Activated CD4-positive, alpha-beta T cell treated with anti-CD3 and anti-CD28 coated beads, Interleukin-10, Interleukin-2, amounts not matched to agents 100 ng/mL and 50 ng/mL, durations not matched to agents 16 hours and 8 hours (primary cell): Measurements from ENCODE around the gene GRIN2C.

Experiments
- DNase-seq: peaks from one replicate; pipeline ENCODE4 v3.0.0-alpha.2; 2020

Gene GRIN2C

GRCh38 chr17:74818291-74818938, 41.3 kb downstream of the GRIN2C start:
- no peak for DNase-seq

GRCh38 chr17:74816905-74817620, 42.6 kb downstream of the GRIN2C start:
- no peak for DNase-seq

DNA sequence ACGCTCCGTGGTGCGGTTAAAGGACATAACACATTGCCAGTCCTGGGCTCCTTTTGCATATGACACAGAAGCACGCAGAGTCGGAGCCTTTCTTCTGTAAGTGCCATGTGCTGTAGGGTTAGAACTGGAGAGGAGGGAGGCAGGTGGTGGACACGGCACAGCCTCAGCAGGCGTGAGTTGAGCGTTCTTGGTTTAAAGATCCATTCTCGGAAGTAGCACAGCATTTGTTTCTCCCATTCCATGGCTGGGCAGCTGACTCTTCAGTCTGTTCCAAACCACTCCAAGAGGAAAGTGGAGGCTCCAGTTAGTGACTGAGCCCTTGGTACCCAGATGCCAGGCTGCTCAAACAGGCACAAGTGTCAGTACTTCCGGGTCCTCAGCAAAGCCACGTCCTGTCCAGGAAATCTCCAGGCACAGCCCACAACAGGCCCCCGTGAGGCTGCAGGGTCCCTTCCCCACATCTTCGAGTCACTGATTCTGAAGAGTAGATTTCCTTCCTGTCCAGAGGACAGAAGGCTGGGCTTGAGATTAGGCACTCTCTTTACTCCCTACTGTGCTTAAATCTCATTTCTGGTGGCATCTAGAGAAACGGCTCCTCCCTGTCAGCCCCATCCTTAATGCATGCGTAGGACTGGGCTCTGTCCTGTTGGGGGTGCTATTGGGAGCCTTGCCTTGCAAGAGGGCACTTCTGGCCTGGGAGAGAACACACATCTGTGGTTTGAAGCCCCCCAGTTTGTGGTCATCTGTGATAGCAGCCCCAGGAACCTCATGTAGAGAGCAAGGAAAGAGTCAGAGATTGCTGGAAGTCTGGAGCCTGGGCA, 43.9 kb downstream of the GRIN2C start:
- no peak for DNase-seq

DNA sequence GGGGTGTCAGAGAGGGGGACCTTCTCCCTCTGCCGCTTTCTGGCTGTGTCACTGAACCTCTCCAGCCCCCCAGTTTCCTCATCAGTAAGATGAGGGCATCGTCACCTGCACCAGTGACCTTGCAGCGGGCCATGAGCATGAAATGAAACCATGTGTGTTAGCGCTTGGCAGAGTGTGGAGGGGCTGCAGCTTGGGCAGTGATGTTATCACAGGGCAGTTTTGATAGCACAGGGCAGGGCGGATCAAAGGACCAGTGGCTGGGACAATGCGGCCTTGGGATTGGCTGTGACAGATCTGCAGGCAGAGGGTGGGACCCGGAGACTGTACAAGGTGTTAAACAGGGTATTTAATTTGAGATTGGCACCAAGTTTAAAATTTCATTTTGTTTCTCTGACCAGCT, 44.6 kb downstream of the GRIN2C start:
- no peak for DNase-seq

DNA sequence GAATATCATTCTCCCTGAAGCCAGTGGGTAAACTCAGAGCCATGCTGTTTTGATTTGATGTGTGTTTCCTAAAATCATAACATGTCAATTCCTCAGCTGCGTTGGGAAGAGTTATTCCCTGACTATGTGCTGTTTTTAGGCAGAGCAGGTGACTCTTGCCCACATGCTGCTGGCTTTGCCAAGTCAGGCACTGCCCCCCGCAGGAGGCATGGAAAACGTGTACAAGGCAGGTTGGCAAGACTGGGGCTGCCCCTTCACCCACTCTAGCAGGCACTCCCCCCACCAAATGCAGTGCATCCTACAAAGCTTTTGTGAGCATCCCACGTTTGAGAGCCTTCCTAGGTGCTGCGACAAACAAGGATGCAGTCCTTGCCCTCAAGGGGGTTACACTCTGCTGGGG, 45.2 kb downstream of the GRIN2C start:
- DNase-seq = no peak

- no peak for DNase-seq
Observed at GRCh38 chr17:74812109-74813009, 47.3 kb downstream of the GRIN2C start.

DNA sequence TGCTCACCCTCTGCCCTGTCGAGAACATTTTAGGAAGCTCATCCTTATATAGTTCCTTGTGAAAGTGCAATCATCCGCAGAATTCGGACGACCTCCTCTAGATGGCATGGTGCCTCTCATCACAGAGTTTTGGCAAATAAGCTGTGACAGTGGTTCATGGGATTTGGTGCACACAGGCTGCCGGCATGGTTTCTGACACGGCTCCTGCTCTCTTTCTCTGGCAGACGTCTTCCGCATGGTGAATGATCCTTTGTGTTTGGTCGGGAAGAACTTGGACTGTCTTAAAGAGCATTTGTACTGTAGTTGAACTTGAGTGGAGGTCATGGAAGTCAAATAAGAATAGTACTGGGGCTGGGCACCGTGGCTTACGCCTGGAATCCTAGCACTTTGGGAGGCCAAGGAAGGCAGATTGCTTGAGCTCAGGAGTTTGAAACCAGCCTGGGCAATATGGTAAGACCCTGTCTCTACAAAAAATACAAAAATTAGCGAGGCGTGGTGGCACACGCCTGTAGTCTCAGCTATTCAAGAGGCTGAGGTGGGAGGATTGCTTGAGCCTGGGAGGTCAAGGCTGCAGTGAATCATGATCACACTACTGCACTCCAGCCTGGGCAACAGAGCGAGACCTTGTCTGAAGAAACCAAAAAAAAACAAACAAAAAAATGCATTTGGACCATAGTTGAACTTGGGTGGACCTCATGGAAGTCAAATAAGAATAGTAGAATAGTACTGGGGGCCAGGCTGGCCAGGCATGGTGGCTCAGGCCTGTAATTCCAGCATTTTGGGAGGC, 48.8 kb downstream of the GRIN2C start:
- no peak for DNase-seq

DNA sequence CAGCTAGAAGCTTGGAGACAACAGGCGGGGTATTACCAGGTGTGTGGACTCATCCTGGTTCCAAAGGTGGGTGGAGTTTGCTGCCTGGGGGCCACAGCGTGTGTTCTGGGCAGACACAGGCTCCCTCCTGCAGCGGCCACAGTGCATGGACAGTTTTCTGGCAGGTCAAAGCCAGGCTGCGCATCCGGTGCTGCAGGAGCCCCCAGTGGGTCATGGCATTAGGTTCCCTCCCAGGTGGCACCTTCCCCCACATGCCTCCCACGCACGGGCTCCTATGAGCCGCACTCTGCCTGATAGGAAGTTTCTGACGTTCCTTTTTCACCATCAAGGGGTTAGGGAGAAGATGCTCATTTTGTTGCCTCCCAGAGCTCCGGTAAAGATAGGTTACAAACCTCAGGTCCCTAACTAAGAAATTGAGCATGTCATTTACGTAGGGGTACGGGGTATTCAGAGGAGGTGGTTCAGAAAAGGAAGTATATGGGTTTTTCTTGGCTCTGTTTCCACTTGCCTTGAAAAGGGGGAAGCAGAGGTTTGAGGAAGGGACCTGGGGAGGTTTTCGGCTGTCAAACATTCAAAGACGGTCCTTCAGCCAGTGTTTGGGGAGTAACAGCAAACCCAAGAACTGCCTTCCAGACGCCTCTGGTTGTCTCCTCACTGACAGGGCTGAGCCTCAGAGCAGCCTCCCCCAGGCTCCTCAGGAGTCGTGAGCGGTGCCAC, 50.8 kb downstream of the GRIN2C start:
- DNase-seq = no peak

DNA sequence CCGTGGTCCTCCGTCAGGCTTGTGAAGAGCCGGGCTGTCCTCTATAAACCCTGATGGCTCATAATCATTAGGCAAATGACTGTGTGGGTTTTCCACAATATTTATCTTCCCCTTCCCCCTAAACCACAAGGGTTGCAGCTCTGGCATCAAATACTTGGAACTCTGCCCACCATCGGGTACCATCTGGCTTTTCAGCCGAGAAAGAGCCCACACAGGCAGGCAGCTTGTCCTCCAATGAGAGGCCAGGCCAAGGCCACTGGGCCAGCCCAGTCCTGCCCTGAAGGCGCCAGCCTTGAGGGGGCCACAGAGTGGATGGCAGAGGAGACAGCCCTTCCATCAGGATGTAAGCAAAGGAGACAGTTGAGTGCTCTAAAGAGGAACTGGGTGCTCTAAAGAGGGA, 51.8 kb downstream of the GRIN2C start:
- no peak for DNase-seq

GRCh38 chr17:74807441-74807840, 52.2 kb downstream of the GRIN2C start:
- no peak for DNase-seq

GRCh38 chr17:74806334-74806733, 53.4 kb downstream of the GRIN2C start:
- no peak for DNase-seq

DNA sequence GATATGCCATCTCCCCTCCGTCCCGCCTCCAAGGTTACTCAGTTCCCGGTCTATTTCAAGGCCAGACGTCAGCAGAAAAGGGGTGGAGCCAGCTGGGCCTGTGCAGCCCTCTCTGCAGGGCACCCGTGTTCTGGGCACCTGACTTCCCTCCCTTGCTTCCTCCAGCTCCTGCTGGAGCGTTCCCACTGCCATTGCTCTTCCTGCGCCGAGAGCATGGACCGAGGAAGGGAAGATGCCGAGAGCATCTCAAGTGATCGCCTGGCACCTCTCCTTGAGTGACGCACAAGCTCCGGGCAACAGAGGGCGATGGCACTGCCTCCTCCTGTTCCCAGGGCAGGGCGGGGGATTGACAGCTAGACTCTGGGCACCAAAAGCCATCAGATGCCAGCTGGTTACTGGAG, 54.1 kb downstream of the GRIN2C start:
- no peak for DNase-seq

- no peak for DNase-seq
Observed at GRCh38 chr17:74804683-74805082, 55.0 kb downstream of the GRIN2C start.

DNA sequence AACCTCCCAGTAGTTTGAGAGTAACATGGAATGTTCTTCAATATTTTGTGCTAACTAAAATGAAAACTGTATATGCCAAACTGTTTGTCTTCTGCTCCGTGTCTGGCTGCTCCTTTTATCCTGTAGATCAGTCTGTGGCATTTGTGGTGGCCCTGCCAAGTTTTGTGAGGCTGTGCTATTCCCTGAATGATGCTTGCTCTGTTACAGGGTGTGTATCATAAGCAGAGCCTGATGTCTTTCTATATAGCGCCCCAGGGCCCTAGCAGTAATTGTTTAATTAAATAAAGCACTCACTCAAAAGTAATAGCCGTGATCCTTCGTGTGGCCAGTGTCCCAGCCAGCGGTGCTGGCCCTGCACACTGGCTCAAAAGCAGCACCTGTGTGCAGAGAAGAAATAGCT, 55.7 kb downstream of the GRIN2C start:
- no peak for DNase-seq

- DNase-seq = no peak
Observed at GRCh38 chr17:74803388-74803930, 56.2 kb downstream of the GRIN2C start.

- DNase-seq = no peak
Observed at GRCh38 chr17:74801896-74802295, 57.8 kb downstream of the GRIN2C start.

GRCh38 chr17:74800531-74800930, 59.2 kb downstream of the GRIN2C start:
- DNase-seq = no peak

- no peak for DNase-seq
Observed at GRCh38 chr17:74799097-74799496, 60.6 kb downstream of the GRIN2C start.

GRCh38 chr17:74798239-74798707, 61.4 kb downstream of the GRIN2C start:
- DNase-seq = no peak

- DNase-seq = no peak
Observed at GRCh38 chr17:74797824-74798223, 61.9 kb downstream of the GRIN2C start.

DNA sequence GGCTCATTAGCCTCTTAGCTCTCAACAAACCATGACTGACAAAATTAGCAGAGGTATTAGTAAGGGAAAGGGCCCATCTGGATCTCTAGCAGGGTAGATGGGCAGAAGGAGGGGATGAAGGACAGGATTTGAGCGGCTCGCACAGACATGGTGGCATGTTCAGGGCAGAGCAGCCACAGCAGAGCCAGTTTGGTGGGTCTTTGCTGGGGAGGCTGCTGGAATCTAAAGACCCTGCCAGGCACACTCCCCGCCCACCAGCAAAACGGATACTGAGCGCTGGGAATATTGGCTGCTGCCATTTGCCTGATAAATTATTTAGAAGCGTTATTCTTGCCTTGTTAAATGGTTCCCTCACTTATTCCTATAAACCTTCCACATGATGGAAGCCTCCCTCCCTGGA, 62.8 kb downstream of the GRIN2C start:
- DNase-seq = no peak
